SK-N-SH (cell line): ENCODE measurements around the gene MTMR12. TPM values are rescaled to one million over a fixed set of nuclear protein-coding genes. Genes with fewer than 3 reads are reported as not detected.
"Not testable (repeated sequence)": the region's sequence is repeated elsewhere in the genome, so short reads cannot be mapped to it uniquely, and the experiment has no call there.

Experiments used
- CTCF ChIA-PET: fragments of 300-600, 350-600 bp; formaldehyde crosslinking; extraction: SDS; loops from one replicate; lab custom pipeline; 2021; lab: Yijun Ruan, JAX
- POLR2A ChIA-PET: fragments of 350-600 bp; sonication (Branson Sonifier 250); formaldehyde crosslinking; extraction: SDS; loops from one replicate; lab custom pipeline; 2020; ENCODE audit warnings: antibody characterized with exemption, inconsistent platforms; lab: Yijun Ruan, JAX
- DNase-seq: peaks from one replicate; pipeline ENCODE4 v3.0.0; 2012
- H2AFZ ChIP-seq: fragments of 200-600 bp; sonication (generic); 2 replicates; pipeline ENCODE4 v1.8.1; 2016; ENCODE audit warnings: antibody characterized with exemption, mild to moderate bottlenecking, low read depth
- H3F3A ChIP-seq: fragments of 200-600 bp; sonication (generic); replicated peaks from 2 replicates; pipeline ENCODE3; 2016; ENCODE audit warnings: antibody characterized with exemption, mild to moderate bottlenecking; ENCODE audit not compliant: insufficient read depth
- H3K27ac ChIP-seq, 2 experiments: fragments of 200-500 bp in 1 of 2; fragments of 200-600 bp in 1 of 2; sonication (Bioruptor generic) in 1 of 2; sonication (generic), shearing (Covaris generic) in 1 of 2; 2 replicates each; pipeline versions ENCODE4 v1.5.1 to v1.6.1; 2014 to 2016; ENCODE audit warnings: low read depth in 2 of 2, inconsistent platforms in 1 of 2, low read length in 1 of 2, mild to moderate bottlenecking in 1 of 2, mixed read lengths in 1 of 2
- H3K27me3 ChIP-seq: fragments of 200-600 bp; sonication (generic), shearing (Covaris generic); 2 replicates; pipeline ENCODE4 v1.6.1; 2016; ENCODE audit warnings: mixed run types; ENCODE audit not compliant: insufficient read depth
- H3K36me3 ChIP-seq, 2 experiments: fragments of 200-500 bp in 1 of 2; fragments of 200-600 bp in 1 of 2; sonication (Bioruptor generic) in 1 of 2; sonication (generic) in 1 of 2; replicated peaks in 1 of 2; 2 replicates each; pipeline versions ENCODE3 to v1.5.1; 2014 to 2016; ENCODE audit warnings: low read length in 1 of 2, mild to moderate bottlenecking in 1 of 2; ENCODE audit not compliant: insufficient read depth in 2 of 2, control insufficient read depth in 1 of 2
- H3K4me1 ChIP-seq, 2 experiments: fragments of 200-500 bp in 1 of 2; fragments of 200-600 bp in 1 of 2; sonication (Bioruptor generic) in 1 of 2; sonication (generic), shearing (Covaris generic) in 1 of 2; 2 replicates each; pipeline versions ENCODE4 v1.5.1 to v1.6.1; 2014 to 2016; ENCODE audit warnings: low read depth in 1 of 2, low read length in 1 of 2, mixed run types in 1 of 2; ENCODE audit not compliant: insufficient read depth in 2 of 2, control insufficient read depth in 1 of 2
- H3K4me2 ChIP-seq: fragments of 200-600 bp; sonication (generic), shearing (Covaris generic); 2 replicates; pipeline ENCODE4 v1.6.1; 2017; ENCODE audit warnings: mixed run types
- H3K4me3 ChIP-seq, 2 experiments: fragments of 200-500 bp in 1 of 2; fragments of 200-600 bp in 1 of 2; sonication (Bioruptor generic) in 1 of 2; sonication (generic), shearing (Covaris generic) in 1 of 2; 2 replicates each; pipeline versions ENCODE4 v1.5.1 to v1.8.1; 2014 to 2016; ENCODE audit warnings: low read depth in 2 of 2, inconsistent platforms in 1 of 2, low read length in 1 of 2, mild to moderate bottlenecking in 1 of 2, mixed read lengths in 1 of 2, moderate library complexity in 1 of 2
- H3K79me2 ChIP-seq: fragments of 200-600 bp; sonication (generic); 2 replicates; pipeline ENCODE4 v1.8.1; 2017; ENCODE audit warnings: mild to moderate bottlenecking; ENCODE audit not compliant: insufficient read depth
- H3K9ac ChIP-seq: fragments of 200-600 bp; sonication (generic); 2 replicates; pipeline ENCODE4 v1.6.1; 2017; ENCODE audit warnings: mixed run types
- H3K9me2 ChIP-seq: fragments of 200-600 bp; sonication (generic); 2 replicates; pipeline ENCODE4 v1.6.1; 2017; ENCODE audit warnings: mixed run types
- H3K9me3 ChIP-seq: fragments of 200-600 bp; sonication (generic); 2 replicates; pipeline ENCODE4 v1.6.1; 2017; ENCODE audit warnings: mixed run types, mild to moderate bottlenecking, moderate library complexity
- H4K20me1 ChIP-seq: fragments of 200-600 bp; sonication (generic); 2 replicates; pipeline ENCODE4 v1.6.1; 2017; ENCODE audit warnings: mild to moderate bottlenecking, mixed run types; ENCODE audit not compliant: insufficient read depth
- CHD2 ChIP-seq: fragments of 150-350 bp; IDR thresholded peaks from 2 replicates; pipeline ENCODE4 v1.6.1; 2018; ENCODE audit warnings: low read length; ENCODE audit not compliant: partially characterized antibody
- FOSL2 ChIP-seq: IDR thresholded peaks from 2 replicates; pipeline ENCODE4 v1.4.0; 2012; ENCODE audit warnings: low read depth, mild to moderate bottlenecking, moderate library complexity, borderline replicate concordance
- GATA2 ChIP-seq: sonication (generic); formaldehyde crosslinking; IDR thresholded peaks from 2 replicates; pipeline ENCODE4 v1.5.0; 2020; ENCODE audit warnings: mild to moderate bottlenecking, missing genetic modification reagents
- JUND ChIP-seq: IDR thresholded peaks from 2 replicates; pipeline ENCODE4 v1.4.0; 2012
- MXI1 ChIP-seq: IDR thresholded peaks from 2 replicates; pipeline ENCODE4 v1.6.1; 2012; ENCODE audit warnings: mild to moderate bottlenecking, low read depth, low read length, improper control_type of control experiment
- NFIC ChIP-seq: IDR thresholded peaks from 2 replicates; pipeline ENCODE4 v1.4.0; 2012; ENCODE audit warnings: borderline replicate concordance
- POLR2AphosphoS5 ChIP-seq: IDR thresholded peaks from 2 replicates; pipeline ENCODE4 v1.6.1; 2012; ENCODE audit warnings: low read depth, low read length
- RAD21 ChIP-seq: IDR thresholded peaks from 2 replicates; pipeline ENCODE4 v1.6.1; 2012; ENCODE audit warnings: mild to moderate bottlenecking, low read length
- RXRA ChIP-seq: IDR thresholded peaks from 2 replicates; pipeline ENCODE4 v1.4.0; 2012; ENCODE audit warnings: low read depth, mild to moderate bottlenecking, borderline replicate concordance
- SIN3A ChIP-seq: IDR thresholded peaks from 2 replicates; pipeline ENCODE4 v1.6.1; 2012; ENCODE audit warnings: low read depth, mild to moderate bottlenecking, low read length, moderate library complexity, borderline replicate concordance
- SMC3 ChIP-seq: IDR thresholded peaks from 2 replicates; pipeline ENCODE4 v1.6.1; 2012; ENCODE audit warnings: low read depth, low read length, improper control_type of control experiment
- TCF12 ChIP-seq: IDR thresholded peaks from 2 replicates; pipeline ENCODE4 v1.4.0; 2012
- WGBS: methylation state at CpG from one replicate; pipeline ENCODE4 v1.1.6; 2017; ENCODE audit warnings: low lambda C conversion rate; 5-methylcytosine and 5-hydroxymethylcytosine counted together
- polyA plus RNA-seq, 3 experiments: library from polyadenylated mRNA; depleted of rRNA; stranded (reverse); fragments of >200 nt; gene quantifications; 2 replicates each; pipeline ENCODE4 v1.2.3, GENCODE V29; 2012
- TF ChIP-seq, protein P1 (sequence below): IDR thresholded peaks from 2 replicates; pipeline ENCODE4 v1.4.0; 2012; ENCODE audit warnings: low read depth, borderline replicate concordance
- TF ChIP-seq, protein P2 (sequence below): fragments of 150-350 bp; IDR thresholded peaks from 2 replicates; pipeline ENCODE4 v1.6.1; 2017; ENCODE audit warnings: antibody characterized with exemption, low read length, low read depth, borderline replicate concordance
- TF ChIP-seq, protein P3 (sequence below): IDR thresholded peaks from 2 replicates; pipeline ENCODE4 v1.4.0; 2012; ENCODE audit warnings: low read depth, borderline replicate concordance
- TF ChIP-seq, protein P4 (sequence below): fragments of 150-350 bp; IDR thresholded peaks from 2 replicates; pipeline ENCODE4 v1.6.1; 2016; ENCODE audit warnings: mild to moderate bottlenecking, low read depth, low read length
- TF ChIP-seq, protein P5 (sequence below): IDR thresholded peaks from 2 replicates; pipeline ENCODE4 v1.4.0; 2012; ENCODE audit warnings: low read depth

The MTMR12 gene
- polyA plus RNA-seq, 1 of the 3 experiments (the other 2 are of a cell fraction): 10.9 TPM

GRCh38 chr5:32281378-32282133 is 31.2 kb downstream of the MTMR12 start:
- H2AFZ ChIP-seq, H3K4me1 ChIP-seq, H3K36me3 ChIP-seq, H3K27me3 ChIP-seq, H3K27ac ChIP-seq, H4K20me1 ChIP-seq, H3K9me3 ChIP-seq, H3K9ac ChIP-seq, POLR2A ChIA-PET, H3F3A ChIP-seq, H3K4me2 ChIP-seq, H3K4me3 ChIP-seq, DNase-seq, H3K9me2 ChIP-seq: not testable (repeated sequence)
- peaks cover 27% of the 10 kb centered on the region for H3K79me2 ChIP-seq
- CTCF ChIA-PET: interaction anchor here (0.8 kb wide), 1 partner anchor 48 kb away, joined by 3 read pairs; no protein-coding TSS in a partner anchor
- 99% methylated on average over 11 of the region's 11 CpGs for WGBS

GRCh38 chr5:32280656-32281081 is 32.1 kb downstream of the MTMR12 start:
- Histone ChIP-seq H3K4me2 (no peak overlapping the region), H2AFZ (no peak overlapping the region), H3K79me2 (peaks cover 18% of the 10 kb centered on the region), H3F3A (no peaks in the 10 kb centered on the region), H3K9me3 (no peaks in the 10 kb centered on the region), H4K20me1 (no peaks in the 10 kb centered on the region), H3K36me3 (no peaks in the 10 kb centered on the region), H3K4me1 (peaks cover 0 to 6% of the 10 kb centered on the region in 2 experiments; a peak in 1 of 4 replicates), H3K9ac (no peak overlapping the region), H3K27me3 (no peaks in the 10 kb centered on the region), H3K9me2 (no peaks in the 10 kb centered on the region), H3K27ac (no peak overlapping the region), H3K4me3 (no peak overlapping the region)
- TF ChIP-seq NFIC (no peak), POLR2AphosphoS5 (no peak), TCF12 (no peak), MXI1 (no peak), SMC3 (no peak), FOSL2 (no peak), SIN3A (no peak), RAD21 (no peak), RXRA (no peak), CHD2 (no peak), GATA2 (CRISPR knock-in tag) (no peak), JUND (no peak)
- TF ChIP-seq, protein P1, sequence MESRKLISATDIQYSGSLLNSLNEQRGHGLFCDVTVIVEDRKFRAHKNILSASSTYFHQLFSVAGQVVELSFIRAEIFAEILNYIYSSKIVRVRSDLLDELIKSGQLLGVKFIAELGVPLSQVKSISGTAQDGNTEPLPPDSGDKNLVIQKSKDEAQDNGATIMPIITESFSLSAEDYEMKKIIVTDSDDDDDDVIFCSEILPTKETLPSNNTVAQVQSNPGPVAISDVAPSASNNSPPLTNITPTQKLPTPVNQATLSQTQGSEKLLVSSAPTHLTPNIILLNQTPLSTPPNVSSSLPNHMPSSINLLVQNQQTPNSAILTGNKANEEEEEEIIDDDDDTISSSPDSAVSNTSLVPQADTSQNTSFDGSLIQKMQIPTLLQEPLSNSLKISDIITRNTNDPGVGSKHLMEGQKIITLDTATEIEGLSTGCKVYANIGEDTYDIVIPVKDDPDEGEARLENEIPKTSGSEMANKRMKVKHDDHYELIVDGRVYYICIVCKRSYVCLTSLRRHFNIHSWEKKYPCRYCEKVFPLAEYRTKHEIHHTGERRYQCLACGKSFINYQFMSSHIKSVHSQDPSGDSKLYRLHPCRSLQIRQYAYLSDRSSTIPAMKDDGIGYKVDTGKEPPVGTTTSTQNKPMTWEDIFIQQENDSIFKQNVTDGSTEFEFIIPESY: no peak
- TF ChIP-seq, protein P2, sequence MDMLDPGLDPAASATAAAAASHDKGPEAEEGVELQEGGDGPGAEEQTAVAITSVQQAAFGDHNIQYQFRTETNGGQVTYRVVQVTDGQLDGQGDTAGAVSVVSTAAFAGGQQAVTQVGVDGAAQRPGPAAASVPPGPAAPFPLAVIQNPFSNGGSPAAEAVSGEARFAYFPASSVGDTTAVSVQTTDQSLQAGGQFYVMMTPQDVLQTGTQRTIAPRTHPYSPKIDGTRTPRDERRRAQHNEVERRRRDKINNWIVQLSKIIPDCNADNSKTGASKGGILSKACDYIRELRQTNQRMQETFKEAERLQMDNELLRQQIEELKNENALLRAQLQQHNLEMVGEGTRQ: no peak
- TF ChIP-seq, protein P3, sequence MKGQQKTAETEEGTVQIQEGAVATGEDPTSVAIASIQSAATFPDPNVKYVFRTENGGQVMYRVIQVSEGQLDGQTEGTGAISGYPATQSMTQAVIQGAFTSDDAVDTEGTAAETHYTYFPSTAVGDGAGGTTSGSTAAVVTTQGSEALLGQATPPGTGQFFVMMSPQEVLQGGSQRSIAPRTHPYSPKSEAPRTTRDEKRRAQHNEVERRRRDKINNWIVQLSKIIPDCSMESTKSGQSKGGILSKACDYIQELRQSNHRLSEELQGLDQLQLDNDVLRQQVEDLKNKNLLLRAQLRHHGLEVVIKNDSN: no peak
- TF ChIP-seq, protein P4, sequence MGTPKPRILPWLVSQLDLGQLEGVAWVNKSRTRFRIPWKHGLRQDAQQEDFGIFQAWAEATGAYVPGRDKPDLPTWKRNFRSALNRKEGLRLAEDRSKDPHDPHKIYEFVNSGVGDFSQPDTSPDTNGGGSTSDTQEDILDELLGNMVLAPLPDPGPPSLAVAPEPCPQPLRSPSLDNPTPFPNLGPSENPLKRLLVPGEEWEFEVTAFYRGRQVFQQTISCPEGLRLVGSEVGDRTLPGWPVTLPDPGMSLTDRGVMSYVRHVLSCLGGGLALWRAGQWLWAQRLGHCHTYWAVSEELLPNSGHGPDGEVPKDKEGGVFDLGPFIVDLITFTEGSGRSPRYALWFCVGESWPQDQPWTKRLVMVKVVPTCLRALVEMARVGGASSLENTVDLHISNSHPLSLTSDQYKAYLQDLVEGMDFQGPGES: no peak
- TF ChIP-seq, protein P5, sequence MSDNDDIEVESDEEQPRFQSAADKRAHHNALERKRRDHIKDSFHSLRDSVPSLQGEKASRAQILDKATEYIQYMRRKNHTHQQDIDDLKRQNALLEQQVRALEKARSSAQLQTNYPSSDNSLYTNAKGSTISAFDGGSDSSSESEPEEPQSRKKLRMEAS: no peak
- 97% methylated on average over 5 of the region's 5 CpGs for WGBS
- POLR2A ChIA-PET: no interaction called here
- DNase-seq: no peak
- CTCF ChIA-PET: interaction anchor here (0.9 to 1.0 kb wide), 2 partner anchors 13 to 209 kb away, joined by 3 read pairs; no protein-coding TSS in a partner anchor
